Activated CD4-positive, alpha-beta T cell treated with anti-CD3 and anti-CD28 coated beads, Interleukin-2, Interleukin-6, amounts not matched to agents 100 ng/mL and 50 ng/mL, durations not matched to agents 16 hours and 8 hours (primary cell): ENCODE measurements around the gene SOX8.
A peak's percentile ranks its signal among the peaks of the same experiment; 100 is the strongest.

Experiments
- DNase-seq: peaks from one replicate; pipeline ENCODE4 v3.0.0-alpha.2; 2020

The SOX8 gene

DNA sequence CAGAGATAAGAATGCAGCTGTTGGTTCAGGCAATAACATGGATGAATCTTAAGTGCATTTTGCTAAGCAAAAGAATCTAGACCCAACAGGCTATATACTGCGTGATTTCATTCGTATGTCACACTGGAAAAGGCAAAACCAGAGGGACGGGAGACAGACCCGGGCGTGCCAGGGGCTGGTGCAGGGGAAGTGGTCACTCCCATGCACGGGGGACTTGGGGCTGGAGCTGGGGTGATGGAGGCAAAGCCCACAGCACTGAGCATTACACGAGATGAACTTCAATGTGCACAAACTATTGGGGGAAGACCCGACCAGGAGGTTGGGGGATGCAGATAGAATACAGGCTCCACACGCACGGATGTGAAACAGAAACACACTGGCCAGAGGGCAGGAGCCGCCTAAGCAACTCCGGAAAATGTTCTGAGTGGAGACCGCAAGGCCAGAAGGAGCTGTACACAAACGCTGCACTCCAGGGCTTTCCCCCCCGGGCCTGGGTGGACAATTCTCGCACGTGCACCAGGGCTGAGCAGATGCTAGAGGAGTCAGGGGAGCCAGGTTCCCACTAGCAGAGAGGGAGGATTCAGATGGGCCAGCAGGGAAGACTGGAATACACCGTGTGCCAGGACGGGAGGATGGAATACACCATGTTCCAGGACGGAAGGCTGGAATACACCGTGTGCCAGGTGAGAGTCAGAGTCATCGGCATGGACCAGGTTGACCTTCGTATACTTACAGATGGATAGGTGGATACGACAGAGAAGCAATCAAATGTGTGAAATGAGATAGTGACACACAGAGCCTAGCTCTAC, 22.1 kb upstream of the SOX8 start:
- no peak for DNase-seq

DNA sequence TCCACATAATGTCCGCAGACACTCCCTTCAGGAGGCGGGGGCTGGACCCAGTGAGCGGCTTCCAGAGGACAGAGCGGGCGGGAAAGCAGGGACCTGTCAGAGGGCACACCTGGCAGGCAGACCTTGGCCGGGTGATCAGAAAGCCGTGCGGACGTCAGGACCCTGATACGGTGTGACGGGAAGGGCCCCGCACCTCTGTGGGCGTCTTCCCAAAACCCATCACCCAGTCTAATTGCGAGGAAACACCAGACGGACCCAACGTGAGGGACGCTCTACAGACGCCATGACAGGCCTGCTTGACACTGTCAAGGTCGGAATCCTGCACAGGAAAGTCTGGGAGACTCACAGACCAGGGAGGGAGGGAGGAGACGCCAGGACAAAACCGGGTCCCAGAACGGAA, 19.2 kb upstream of the SOX8 start:
- DNase-seq, result no peak

DNA sequence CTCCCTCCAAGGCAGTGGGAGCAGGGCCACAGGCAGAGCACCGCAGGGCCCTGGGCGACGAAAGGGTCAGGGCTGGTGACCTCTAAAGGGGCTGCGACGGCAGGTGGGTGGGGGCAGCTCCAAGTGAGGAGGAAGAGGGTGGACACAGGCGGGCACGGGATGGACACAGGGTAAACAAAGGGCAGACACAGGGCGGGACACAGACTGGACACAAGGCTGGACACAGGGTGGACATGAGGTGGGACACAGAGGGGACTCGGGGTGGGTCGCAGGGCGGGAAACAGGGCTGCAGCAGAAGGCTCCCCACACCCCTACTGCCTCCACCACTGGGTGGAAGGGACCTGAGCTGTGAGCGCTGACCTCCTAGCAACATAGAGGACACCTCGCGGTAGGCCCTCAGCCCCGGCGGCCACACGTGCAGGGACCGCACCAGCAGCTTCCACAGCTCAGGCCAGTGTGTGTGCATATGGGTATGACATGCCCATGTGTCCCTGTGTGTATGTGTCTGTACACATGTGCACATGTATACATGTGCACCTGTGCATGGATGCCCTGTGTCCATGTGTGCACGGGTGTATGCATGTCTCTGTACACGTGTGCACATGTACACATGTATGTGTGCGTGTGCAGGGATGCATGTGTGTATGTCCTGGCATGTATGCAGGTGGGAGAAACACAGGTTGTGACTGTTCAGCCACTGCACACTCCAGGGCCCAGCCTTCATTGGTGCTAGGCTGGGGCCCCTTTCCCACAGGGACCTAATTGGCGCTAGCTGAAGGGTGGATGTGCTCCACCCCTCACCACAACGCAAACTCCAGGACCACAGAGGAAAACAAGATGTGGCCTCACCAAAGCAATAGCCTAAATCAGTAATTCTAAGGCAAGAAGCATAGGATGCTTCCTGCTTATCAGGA, 18.4 kb upstream of the SOX8 start:
- no peak for DNase-seq

DNA sequence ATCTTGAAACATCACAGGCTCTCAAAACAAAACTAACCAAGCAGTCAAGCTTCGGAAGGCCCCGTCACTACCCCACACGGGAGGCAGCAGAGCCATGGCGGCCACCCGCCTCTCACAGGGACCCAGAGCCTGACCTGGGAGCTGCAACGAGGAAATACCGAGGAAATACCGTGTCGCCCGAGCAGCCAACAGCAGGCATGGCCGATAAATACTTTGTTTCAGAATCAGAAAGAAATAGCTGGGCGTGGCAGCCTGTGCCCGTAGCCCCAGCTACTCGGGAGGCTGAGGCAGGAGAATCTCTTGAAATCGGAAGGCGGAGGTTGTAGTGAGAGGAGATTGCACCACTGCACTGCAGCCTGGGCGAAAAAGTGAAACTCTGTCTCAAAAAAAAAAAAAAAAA, 17.7 kb upstream of the SOX8 start:
- peak; percentile 20 for DNase-seq

DNA sequence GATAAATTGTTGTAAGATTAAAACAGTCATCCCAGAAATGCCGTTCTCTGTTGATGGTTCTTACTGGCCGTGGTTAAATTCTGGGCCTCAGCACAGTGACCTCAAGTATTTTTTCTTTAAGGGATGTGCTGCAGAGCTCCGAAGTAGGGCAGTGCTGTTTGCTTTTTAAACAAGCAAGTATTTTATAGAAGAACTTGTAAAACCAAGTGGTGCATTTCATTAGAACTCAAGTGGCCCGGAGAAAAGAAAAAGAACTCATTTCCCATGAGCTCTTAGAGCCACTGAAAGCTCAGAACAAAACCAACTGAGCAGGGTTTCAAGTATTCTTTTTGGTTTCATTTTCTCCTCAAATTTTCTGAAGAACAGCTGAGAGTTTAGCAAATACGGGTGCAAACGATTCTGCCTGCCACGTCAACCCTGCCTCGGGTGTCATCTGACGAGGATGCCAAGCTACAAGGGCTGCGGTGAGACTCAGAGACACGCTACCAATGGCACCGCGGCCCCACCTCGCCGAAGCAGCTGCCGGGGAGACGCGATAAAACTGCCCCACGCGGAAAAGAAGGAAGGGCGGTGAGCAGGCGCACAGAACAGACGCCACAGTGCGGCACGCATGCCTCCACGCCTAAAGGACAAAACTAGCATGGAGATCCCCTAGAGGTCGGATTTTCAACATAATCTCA, 17.1 kb upstream of the SOX8 start:
- peak; percentile 78 for DNase-seq

DNA sequence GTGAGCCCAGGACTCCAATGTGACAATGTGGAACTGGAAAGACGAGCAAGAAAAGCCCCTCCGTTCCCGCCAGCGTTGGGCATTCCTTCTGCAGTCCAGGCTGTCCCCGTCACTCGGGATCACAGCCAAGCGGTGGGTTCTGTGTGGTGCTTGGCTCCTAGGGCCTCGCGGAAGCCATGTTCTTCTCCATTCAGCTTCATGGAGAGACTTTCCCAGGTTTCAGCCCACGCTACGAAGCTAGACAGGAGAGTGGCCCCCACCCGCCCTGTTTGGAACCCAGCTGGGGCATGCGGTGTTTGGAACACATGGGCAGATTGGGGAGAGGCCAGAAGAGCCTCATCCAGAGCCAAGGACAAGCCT, 16.6 kb upstream of the SOX8 start:
- no peak for DNase-seq

DNA sequence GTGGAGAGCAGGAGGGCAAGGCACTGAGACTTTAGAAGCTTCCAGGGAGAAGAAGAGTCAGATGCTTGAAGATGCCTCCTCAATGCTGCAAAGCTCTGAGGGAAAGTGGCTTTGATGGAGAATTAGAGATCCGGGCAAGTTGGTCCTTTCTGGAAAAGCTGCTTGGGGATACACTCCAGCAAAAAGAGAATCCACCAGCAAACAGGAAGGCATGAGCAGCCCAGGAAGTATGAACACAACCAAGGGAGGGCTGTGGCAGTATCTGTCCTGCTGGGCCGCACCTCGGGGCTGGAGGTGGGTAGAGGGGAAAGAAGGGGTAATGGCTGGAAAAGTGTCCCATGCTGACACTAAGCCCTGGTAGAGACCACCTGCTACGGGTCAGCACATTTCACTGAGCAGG, 16.1 kb upstream of the SOX8 start:
- DNase-seq, result no peak

DNA sequence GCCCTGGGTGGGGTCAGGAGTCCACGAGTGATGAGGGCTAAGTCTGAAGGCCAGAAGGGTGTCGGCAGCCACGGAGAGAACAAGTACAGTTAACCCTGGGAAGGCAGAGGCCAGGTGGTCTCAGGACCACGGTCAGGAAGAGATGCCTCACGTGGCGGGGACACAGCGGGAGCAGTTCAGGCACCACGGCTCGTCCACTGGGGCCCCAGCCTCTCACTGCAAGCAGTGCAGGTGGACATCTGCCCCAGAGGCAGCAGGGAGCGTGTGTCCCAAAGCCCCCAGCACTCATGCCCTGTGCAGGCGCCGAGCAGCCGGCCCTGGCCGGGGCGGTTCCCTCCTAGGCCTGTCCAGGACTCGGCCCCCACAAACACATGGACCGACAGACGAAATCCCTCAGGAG, 15.5 kb upstream of the SOX8 start:
- DNase-seq, result no peak

DNA sequence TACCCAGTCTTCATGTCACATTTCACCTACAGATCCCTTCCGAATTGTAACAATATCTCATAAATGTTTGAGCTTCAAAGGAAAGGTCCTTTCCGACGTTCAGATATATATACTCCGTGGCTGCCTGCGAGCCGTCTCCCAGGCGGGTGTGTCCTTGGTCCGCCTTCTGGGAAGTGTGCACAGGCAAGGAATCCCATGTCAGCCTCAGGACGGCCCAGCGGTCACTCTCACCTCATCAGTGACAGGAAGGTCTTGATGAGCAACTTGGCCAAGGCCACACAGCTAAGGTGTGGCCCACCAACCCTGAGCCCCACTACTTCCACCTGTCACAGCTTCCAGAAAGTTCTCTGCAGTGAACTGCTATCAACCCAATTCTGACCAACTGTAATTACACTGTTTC, 15.1 kb upstream of the SOX8 start:
- no peak for DNase-seq

DNA sequence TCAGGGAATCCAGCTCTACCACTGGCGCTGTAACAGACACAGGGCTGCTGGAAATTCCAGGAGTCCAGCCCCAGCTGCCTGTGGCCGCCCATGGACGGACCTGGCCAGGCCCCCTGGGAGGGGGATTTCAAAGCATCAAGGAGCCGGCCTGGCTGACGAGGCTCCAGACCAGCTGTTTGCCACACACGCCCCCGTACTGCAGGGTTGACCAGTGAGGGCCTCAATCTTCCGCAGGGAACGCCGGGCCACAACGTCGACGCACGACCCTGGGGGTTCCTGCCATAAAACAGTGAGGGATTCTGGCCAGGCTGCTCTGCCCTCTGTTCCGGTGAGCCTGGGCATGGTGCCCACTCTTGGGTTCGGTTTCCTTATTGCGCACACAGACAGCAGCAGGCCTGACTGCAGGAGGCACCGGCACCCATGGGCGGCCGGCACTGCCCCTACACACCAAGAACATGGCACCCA, 14.5 kb upstream of the SOX8 start:
- DNase-seq, result no peak

DNA sequence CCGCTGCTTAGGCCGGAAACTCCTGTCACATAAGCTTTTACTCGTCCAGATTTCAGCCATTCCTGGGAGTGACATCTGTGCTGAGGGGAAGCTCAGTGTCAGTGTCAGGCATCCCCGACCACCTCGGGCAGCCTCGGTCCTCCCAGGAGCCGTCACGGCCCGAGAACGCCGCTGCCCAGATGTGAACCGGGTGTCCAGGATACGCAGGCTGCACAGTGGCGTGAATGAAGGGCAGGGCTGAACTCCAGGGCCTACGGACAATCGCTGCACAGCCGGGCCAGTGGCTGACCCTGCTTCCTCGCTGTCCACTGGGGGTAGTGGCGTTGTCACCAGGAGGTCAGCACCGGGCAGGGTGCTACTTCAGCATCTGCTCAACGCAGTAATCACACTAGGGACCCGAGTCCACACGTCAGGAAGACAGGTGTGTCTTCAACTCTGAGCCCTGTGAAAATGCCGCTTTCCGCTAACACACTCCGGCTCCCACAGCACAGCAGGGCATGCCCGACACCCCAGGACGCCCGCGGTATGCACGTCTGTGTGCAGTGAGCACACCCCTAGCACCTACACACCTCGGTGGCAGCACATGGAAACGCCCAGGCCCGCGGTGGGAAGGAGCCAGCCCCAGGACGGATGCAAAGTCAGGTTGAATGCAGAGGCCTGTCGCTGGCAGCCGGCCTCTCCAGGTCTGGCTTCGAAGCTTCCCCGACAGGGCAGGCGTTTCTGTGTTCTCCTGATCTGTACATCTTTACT, 13.8 kb upstream of the SOX8 start:
- no peak for DNase-seq

DNA sequence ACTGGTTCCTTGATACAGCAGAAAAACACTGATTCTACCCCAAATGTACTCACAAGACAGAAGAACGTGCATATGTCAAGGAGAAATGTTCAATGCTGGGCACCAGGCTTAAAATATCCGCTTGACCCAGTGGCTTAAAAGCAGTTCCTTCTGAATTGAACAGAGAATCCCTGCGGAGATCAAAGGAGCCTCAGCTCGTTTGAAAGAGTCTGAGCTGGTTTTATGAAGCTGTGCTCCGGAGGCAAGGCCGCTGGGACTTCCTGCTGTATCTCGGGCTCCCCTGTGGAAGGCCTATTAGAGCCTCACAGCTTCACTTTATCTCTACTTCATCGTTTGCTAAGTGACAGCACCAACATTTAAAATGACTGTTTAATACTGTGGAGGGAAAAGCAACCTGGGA, 12.9 kb upstream of the SOX8 start:
- no peak for DNase-seq

DNA sequence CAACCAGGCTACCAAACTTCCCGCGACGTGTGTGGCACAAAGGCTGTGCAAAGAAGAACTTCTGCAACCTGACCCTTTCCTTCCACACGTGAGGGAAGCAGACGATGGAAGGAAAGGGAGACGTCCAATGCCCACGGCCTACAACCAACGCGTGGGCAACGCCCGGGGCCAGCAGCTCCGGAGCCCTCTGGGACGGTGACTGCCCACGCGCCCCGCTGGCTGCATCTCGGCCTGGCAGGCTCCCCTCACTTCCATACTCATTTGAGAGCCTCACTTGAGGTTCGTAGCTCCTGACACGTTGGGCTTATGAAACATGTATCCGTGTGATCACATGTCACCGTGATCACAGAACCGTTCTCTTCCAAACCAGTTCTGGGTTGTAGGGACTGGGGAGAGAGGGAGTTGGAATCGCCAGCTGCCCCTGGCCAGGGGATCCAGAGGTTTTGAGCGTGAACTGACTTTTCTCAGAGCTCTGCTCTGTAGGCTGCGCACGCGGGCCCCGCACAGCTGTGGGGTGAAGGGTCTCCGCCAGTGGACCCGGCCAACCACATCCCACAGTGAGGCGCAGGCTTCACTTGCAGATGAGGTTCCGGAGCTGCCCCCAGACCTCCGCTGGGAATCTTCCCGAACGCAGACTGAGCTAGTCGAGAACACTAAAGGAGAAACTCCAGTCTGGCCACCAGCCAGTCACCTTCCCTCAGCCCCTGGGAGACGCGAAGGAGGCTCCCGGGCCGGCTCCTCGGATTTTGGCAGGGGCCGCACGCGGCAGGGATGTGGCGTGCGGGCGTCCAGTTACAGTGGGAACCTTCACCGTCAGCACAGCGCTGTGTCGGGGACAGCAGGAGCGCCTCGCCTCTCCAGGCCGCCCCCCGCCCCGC, 11.8 kb upstream of the SOX8 start:
- peak; percentile 16 for DNase-seq

DNA sequence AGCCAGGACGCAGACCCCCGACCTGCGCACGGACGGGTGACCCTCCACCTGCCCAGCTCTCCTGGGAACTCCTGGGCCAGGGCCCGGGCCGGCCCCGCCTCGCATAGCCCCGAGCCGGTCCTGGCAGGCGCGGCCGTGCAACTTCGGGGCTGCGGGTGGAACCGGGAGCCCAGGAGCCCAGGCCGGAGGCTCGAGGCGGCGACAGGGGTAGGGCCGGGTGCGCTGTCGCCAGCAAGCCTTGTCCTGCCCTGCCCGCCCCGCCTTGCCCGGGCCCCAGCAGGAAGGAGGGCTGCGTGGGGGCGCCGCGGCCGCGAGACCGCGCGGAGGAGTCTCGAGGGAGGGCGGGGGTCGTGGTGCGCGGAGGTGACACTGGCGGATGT, 11.2 kb upstream of the SOX8 start:
- no peak for DNase-seq

DNA sequence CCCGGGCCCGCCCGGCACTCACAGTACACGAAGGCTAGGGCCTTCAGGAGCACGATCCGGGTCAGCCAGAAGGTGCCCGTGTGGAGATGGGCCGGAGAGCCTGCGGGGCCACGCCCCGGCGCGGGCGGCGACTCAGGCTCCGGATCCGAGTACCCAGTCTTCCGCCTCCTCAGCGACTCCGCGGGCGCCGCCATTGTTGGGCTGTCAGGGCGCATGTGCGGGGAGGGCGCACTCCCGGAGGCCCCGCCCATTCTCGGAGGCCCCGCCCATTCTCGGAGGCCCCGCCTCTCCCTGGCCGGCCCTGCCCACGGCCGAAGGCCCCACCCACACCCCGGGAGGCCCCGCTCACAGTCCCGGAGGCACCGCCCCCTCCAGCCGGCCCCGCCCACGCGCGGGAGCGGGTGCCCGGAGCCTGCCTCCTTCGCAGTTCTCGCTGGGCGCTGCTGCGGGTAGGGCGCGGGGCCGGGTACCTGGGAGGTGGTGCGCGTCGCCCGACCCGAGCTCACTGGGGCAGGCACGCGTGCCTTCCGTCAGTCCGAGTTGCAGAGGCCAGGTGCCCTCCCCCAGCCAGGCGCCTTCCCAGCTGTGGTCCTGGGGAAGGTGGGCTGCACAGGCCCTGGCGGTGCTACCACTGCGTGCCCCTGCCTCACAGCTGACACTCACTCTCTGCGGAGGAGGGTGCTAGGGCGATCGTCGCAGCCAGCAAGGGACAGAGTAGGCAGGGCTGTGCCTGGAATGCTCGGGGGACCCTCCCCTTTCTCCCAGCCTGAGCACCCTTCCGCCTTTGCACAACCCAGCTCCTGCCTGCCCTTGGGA, 10.6 kb upstream of the SOX8 start, which contains the start of gene LMF1:
TSS of gene LMF1 (minus strand) at position 219 of the 816 bp plus-strand sequence. CDS start at position 215, 4 bp downstream.
- peak; percentile 99 for DNase-seq

DNA sequence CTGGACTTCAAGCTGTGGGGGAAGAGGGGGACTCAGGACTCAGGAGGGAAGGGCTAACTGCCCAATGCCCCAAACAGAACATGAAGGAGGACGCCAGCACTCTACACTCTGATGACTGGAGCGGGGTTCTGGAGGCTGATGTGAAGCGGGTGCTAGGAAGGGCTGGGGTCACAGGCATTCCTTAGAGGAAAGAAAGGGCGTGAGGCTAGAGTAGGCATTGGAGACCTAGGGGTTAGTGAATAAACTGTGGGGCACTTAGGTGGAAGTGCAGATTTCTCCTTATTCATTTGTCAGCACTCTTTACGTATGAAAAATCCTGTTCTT, 10.0 kb upstream of the SOX8 start:
- DNase-seq, result no peak

DNA sequence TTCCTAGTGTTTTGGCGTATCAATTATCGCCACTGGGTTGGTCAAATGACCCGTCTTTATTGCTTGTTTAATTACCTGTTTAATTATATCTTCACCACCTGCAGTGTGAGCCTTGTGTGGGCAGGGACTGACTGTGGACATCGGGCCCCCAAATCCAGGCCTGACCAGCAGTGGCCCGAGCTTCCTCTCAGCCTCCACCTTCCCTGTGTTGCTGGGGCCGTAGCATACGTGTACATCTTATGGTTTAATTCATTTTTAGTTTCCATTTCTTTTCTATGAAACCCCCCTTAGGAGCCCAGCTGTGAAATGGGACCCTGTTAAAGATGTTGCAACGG, 9.6 kb upstream of the SOX8 start:
- DNase-seq, result no peak

DNA sequence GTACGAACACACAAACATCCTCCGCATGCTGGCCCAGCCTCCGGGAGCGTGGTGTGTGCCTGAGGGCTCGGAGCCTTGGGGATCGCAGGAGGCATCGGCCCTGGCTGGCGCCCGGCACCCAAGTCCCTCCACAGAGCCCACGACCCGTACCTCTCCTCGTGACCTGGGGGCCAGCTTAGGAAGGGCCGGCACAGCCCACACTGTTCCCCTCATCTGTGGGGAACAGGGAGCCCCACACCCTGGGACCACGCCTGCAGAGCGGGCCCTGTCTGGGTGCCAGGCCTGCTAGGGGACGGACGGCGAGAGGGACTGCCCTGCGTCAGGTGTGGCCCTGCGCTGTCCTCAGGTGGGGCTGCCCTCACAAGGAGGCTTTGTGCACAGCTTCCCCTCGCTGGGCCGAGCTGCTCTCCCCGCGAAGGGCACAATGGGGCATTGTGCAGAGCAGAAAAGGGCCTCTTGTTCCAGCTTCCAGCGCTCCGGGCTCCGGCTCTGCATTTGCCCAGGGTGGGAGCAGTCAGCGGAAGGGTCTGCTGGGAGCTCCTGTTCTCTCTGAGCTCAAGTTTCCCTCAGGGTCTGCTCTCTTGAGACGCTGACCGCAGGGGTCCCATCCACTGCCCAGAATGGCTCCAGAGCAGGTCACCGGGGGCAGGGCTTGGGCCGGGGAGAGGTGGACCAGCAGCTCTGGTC, 9.1 kb upstream of the SOX8 start:
- DNase-seq, result no peak

DNA sequence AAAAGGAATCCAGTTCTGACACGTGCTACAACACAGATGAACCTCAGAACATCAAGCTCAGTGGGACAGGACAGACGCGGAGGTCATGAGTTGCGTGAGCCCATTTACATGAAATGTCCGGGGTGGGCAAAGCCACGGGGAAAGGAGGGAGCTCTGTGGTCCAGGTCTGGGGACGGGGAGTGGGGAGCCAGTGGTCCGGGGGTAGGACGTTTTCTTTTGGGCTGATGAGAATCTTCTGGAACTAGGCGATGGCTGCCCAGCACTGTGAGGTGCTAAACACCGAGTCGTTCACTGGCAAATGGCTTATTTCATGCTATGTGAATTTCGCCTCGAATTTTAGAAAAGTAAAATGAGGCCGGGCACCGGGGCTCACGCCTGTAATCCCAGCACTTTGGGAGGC, 8.2 kb upstream of the SOX8 start:
- DNase-seq, result no peak

DNA sequence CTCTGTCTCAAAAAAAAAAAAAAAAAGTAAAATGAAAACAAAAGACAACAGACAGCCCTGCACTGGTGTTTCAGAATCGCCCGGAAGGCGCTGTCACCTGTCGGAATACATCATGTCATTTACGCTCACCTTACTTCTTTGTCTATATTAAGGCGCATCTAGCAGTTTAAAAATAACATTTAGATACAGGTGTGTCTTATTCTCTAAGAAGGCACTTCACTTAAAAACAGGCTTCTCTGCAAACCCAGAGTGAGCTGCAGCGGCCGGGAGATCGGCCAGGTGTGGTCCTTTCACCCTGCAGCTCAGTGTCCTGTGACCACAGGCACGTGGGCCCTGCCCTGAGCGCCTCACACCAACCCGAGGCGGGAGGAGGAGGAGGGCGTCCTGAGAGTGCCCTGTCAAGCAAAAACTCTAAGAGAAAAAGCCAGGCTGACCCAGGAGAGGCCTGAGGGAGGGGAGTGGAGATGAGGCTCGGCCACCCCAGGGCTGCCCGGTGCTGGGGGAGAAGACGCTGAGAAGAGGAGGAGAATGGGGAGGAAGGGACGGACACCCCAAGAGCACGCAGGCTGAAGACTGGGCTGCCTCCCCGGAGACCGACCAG, 7.5 kb upstream of the SOX8 start:
- DNase-seq, result no peak
